G401.6 (cell line): ENCODE data around the gene LHX8.
A peak's percentile ranks its signal among the peaks of the same experiment; 100 is the strongest.

Source experiments
- FAIRE-seq: peaks from 2 replicates; lab custom pipeline; 2012; peaks lifted over from hg19 to GRCh38; lab: Jason Lieb, UNC

Gene LHX8

DNA sequence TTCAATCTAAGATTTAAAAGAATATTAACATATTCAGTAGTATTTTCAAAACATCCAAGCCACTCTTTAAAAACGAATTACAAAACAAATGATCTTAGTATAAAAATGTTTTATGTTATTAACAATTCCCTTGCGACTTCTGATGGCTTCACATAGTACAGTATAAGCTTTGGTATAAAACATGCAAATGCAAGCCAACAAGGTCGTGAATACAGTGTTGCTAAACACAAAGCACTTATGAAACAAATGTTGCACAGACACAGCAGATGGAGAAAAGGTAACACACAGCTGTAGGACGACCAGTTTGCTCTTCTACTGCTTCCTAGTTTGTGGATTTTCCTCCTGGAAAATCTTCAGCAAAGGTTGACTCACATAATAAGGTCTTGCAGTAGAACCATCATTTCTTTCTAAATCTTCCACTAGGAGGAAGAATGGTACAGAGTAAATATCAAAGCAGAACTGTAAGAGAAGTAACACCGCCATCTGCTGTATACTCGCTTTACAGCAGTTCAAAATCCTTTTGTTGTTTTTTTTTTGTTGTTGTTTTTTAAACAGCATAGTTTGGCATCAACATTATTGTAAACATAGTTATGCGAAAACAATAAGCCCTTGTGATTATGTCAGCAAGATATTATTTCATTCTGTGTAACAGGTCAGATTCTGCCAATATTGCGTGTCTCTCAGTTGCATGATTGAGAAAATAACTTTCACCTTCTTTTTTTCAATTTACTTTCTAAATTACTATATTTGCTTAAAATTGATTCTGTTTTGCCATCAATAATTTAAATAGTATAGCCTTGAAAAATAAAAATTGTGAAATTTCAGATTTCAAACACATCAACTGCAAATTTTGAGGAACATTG lies 69.5 kb downstream of the LHX8 start:
- peak; percentile 96 for FAIRE-seq

DNA sequence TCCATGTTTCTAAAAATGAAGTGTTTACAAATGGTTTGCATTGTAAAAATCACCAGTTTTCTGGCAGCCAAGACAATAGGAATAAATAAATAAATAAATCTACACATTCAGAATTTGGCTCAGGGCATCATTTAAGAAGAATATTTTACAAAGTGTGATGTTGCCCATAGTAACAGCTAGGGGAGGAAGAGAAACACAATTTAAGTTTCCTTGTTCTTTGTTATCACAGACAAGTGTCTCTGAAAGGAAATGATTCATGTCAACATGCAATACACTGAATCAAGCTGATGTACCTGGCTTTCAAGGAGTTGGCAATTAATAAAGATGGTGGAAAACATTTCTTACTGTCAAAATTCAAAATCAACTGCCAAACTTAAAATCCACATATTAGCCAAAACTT lies 74.7 kb downstream of the LHX8 start:
- FAIRE-seq: no peak
